Type B pancreatic cell (in vitro differentiated cells): Measurements from ENCODE around the gene STAT6. TPM values are rescaled to one million over a fixed set of nuclear protein-coding genes. Genes with fewer than 3 reads are reported as not detected.
A peak's percentile ranks its signal among the peaks of the same experiment; 100 is the strongest.

ENCODE experiments used
- DNase-seq: peaks from one replicate; pipeline ENCODE4 v3.0.0; 2021; ENCODE audit warnings: mixed read lengths; ENCODE audit not compliant: unreplicated experiment; ENCODE audit errors: extremely low spot score
- H3K27ac Mint-ChIP-seq: 2 replicates; pipeline ENCODE4 v1.8.0; 2021; ENCODE audit warnings: mild to moderate bottlenecking, mixed read lengths
- H3K27me3 Mint-ChIP-seq: 2 replicates; pipeline ENCODE4 v1.8.0; 2021; ENCODE audit warnings: mixed read lengths
- H3K36me3 Mint-ChIP-seq: 2 replicates; pipeline ENCODE4 v1.8.0; 2021; ENCODE audit warnings: mixed read lengths
- H3K4me1 Mint-ChIP-seq: one replicate; pipeline ENCODE4 v1.8.0; 2021; ENCODE audit warnings: mixed read lengths; ENCODE audit not compliant: unreplicated experiment
- H3K4me3 Mint-ChIP-seq: 2 replicates; pipeline ENCODE4 v1.8.0; 2021; ENCODE audit warnings: mild to moderate bottlenecking, mixed read lengths
- H3K9me3 Mint-ChIP-seq: 2 replicates; pipeline ENCODE4 v1.8.0; 2021; ENCODE audit warnings: mixed read lengths
- total RNA-seq: library from RNA; stranded (reverse); gene quantifications from 2 replicates; pipeline ENCODE4 v1.2.1, GENCODE V29; 2021; ENCODE audit warnings: low replicate concordance
- TF ChIP-seq, protein P1 (sequence below): fragments of 200-600 bp; sonication (generic); conservative IDR thresholded peaks from 2 replicates; pipeline ENCODE4 v1.5.0; 2021; ENCODE audit warnings: antibody characterized with exemption, mild to moderate bottlenecking

Gene STAT6
- total RNA-seq, 1 donor from 2014 or later = 83.4 TPM

DNA sequence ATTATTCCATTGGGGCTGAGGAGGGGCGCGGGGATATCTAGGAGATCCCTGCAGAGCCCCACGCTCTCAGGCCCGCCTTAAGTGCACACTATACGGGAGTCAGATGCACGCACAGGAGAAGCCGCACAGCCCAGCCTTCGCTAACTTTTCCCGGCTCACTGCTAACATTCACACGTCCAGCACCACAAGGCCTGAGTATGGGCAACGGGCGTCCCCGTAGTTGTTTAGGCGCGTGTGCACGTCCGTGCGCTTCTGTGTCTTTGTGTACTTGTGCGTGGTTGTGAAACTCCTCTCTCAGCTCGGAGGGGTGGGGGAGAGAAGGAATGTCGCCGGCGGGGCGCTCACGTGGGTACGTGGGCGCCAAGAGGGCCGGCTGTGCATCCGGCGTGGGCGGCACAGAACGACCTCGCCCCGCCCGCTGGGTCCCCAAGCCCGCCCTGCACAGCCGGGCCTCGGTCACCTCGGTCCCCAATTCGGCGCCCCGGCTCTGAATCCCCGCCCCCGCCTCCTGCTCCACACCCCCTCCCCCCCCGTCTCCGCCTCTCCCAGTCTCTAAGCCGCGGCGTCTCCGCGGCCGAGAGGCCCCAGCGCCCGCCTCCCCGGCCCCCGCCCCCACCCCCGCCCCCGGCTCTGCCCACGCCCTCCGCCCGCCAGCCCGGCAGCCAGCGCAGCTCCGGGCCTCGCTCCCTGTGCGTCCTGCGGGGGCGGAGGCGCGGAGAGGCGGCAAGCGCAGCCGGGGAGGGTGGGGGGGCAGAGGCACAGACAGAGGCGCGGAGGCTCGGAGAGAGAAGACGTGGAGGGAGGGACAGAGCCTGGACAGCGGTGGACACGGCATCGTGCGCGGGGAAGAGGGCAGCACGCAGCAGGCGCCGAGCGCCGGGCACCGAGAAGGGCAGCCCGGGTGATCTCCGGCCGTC is 22.6 kb downstream of the STAT6 start, which contains the start of gene NAB2:
Gene NAB2, plus strand, starts transcription at position 761 of the 917 bp plus-strand sequence. CDS start 158 bp downstream, outside the sequence.
- Mint-ChIP-seq H3K27ac (peak within 1 kb of the TSS; percentile 99), H3K36me3 (peaks cover 7% of the 10 kb centered on the region), H3K9me3 (no peaks in the 10 kb centered on the region), H3K27me3 (no peaks in the 10 kb centered on the region), H3K4me1 (peaks cover 45% of the 10 kb centered on the region), H3K4me3 (peak within 1 kb of the TSS; percentile 98)
- TF ChIP-seq, protein P1, sequence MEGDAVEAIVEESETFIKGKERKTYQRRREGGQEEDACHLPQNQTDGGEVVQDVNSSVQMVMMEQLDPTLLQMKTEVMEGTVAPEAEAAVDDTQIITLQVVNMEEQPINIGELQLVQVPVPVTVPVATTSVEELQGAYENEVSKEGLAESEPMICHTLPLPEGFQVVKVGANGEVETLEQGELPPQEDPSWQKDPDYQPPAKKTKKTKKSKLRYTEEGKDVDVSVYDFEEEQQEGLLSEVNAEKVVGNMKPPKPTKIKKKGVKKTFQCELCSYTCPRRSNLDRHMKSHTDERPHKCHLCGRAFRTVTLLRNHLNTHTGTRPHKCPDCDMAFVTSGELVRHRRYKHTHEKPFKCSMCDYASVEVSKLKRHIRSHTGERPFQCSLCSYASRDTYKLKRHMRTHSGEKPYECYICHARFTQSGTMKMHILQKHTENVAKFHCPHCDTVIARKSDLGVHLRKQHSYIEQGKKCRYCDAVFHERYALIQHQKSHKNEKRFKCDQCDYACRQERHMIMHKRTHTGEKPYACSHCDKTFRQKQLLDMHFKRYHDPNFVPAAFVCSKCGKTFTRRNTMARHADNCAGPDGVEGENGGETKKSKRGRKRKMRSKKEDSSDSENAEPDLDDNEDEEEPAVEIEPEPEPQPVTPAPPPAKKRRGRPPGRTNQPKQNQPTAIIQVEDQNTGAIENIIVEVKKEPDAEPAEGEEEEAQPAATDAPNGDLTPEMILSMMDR = no peak
- peak; percentile 90 for DNase-seq

DNA sequence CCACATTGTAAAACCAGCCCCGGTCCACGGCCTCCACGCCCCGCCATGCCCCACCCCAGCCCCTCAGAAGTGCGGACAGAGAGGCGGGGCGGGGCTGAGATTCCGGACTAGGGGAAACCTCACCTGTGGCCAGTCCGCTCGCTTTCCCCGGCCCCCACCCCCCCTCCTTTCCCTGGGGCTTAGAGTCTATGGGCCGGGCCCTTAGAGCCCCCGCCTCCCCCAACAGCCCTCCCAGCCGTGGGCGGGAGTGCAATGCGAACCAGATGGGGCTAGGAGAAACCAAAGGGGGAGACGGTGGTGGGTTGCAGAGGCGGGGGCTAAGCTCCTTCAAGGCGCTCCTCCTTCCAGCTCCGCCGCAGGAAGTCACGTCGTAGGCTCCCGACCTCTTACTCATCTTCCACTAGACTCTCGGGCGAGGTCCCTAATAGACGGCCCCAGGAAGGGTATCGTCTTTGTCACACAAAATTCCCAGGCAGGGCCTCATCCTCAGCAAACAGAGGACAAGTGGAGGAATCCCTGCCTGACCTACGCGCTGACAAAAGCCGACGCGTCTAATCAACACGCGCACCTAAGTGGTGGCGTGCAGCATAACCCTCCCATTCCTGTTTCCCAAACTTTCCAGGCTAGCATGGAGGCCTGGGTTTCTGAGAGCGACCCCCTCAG is 23.3 kb downstream of the STAT6 start:
- Mint-ChIP-seq H3K9me3 (no peaks in the 10 kb centered on the region), H3K27me3 (no peaks in the 10 kb centered on the region), H3K4me1 (peaks cover 39% of the 10 kb centered on the region), H3K36me3 (peaks cover 7% of the 10 kb centered on the region), H3K27ac (peak overlapping the region; percentile 99), H3K4me3 (peak overlapping the region; percentile 92)
- TF ChIP-seq, protein P1 = no peak
- peak; percentile 87 for DNase-seq

DNA sequence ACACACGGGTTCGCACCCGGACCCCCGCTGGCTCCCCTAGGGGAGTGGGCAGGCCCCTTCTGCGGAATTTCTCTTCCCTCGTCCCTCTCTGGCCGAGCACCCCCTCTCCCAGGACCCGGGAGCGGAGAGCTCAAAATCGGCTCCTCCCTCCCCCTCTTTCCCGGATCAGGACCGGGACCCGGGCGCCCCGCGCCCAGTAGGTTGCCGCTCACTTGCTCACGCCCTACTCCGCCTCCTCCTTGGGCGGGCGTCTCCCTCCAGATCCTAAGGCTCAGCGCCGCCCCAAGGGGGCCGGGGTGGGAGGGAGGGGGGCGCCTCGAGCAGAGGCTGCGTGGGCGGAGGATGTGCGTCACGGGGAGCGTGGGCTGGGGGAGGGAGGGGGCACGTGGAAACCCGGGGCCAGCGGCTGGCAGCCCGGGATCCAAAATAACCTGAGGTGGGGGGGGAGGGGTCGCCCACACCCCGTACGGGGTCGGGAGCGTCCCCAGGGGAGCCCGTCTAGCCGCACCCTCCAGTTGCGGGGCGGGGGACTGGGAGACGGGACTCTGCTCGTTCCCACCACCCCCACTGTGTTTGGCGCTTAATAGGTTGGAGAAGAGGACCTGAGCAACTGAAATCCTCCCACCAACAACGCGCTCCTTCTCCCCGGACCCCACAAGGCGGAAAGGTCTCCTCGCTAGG is 24.0 kb downstream of the STAT6 start:
- Mint-ChIP-seq H3K36me3 (peaks cover 7% of the 10 kb centered on the region), H3K4me3 (peak overlapping the region; percentile 92), H3K9me3 (no peaks in the 10 kb centered on the region), H3K4me1 (peaks cover 34% of the 10 kb centered on the region), H3K27ac (peak overlapping the region; percentile 99), H3K27me3 (no peaks in the 10 kb centered on the region)
- TF ChIP-seq, protein P1 = no peak
- DNase-seq = peak; percentile 81

DNA sequence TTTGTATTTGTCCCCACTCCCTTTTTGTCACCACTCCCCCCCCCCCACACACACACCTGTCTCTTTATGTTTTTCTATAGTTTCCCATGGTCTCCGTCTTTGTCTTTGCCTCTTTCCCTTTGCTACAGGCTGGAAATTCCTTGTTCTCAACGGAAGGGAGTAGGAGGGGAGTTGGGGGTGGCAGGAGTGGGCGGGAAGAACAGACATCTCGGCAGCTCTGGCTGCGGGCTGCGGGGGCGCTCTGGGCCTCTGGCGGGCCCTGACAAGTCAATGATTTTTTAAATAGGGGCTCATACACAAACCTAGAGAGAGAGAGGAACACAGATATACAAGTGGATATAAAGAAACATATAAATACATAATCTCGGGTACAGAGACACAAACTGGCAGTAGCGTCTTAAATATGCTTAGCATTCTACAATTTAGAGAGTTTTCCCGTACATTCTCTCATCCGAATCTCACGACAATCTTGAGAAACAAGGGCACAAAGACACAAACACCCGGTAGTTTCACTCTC is 24.6 kb downstream of the STAT6 start:
- H3K9me3 Mint-ChIP-seq = no peaks in the 10 kb centered on the region
- peaks cover 7% of the 10 kb centered on the region for H3K36me3 Mint-ChIP-seq
- H3K27me3 Mint-ChIP-seq = no peaks in the 10 kb centered on the region
- H3K4me1 Mint-ChIP-seq = peaks cover 34% of the 10 kb centered on the region
- TF ChIP-seq, protein P1 = peak; percentile 48
- DNase-seq = peak; percentile 77
- H3K4me3 Mint-ChIP-seq = peak overlapping the region; percentile 89
- H3K27ac Mint-ChIP-seq = peak overlapping the region; percentile 95

DNA sequence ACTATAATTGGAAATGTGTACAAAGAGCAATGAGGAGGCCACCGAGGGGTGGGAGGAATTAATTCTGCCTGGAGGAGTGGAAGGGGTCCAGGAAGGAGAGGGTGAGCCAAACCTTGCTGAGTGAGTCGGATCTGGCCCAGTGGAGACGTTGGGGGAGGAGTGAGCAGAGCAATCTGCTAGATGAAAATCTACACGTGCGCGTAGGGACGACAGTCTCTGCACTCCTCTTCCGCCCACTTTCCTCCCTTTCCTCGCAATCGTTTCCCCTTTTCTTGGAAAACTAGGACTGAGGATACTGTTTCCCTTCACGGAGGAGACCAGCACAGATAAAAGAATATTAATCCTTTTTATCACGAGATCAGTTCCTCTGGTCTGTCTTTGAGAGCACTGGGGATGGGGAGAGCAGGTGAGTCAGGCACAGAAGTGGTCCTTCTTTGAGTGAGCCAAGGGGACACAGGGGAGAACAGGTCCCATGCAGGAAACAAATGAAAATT is 25.1 kb downstream of the STAT6 start:
- Mint-ChIP-seq H3K36me3 (peaks cover 7% of the 10 kb centered on the region), H3K27ac (peak overlapping the region; percentile 95), H3K9me3 (no peaks in the 10 kb centered on the region), H3K4me1 (peaks cover 32% of the 10 kb centered on the region), H3K4me3 (peak overlapping the region; percentile 89), H3K27me3 (no peaks in the 10 kb centered on the region)
- TF ChIP-seq, protein P1 = no peak
- DNase-seq = peak; percentile 71
